Retinal pigment epithelial cell (primary cell): ENCODE results near the gene GOLGA7B.

ENCODE experiments used
- DNase-seq: peaks from one replicate; pipeline ENCODE4 v3.0.0-alpha.2; 2010; ENCODE audit warnings: low read depth
- H3K4me3 ChIP-seq: 2 replicates; pipeline ENCODE4 v1.5.1; 2011; ENCODE audit warnings: mild to moderate bottlenecking, low read length, control low read depth, moderate library complexity
- CTCF ChIP-seq: conservative IDR thresholded peaks from 2 replicates; pipeline ENCODE4 v1.5.1; 2011; ENCODE audit warnings: low read depth, low read length, control low read depth, inconsistent platforms

The GOLGA7B gene

GRCh38 chr10:97821308-97822038 lies 28.2 kb upstream of the GOLGA7B start:
- no peak overlapping the region for H3K4me3 ChIP-seq
- no peak for DNase-seq
- TF ChIP-seq CTCF, result no peak

- DNase-seq, result peak; percentile 28
- no peak for TF ChIP-seq CTCF
- H3K4me3 ChIP-seq, result no peak overlapping the region
Observed at GRCh38 chr10:97822261-97822687, 27.4 kb upstream of the GOLGA7B start.

GRCh38 chr10:97823734-97824133 lies 25.9 kb upstream of the GOLGA7B start:
- no peak for TF ChIP-seq CTCF
- H3K4me3 ChIP-seq, result no peak overlapping the region
- no peak for DNase-seq

- no peak for DNase-seq
- no peak for TF ChIP-seq CTCF
Observed at GRCh38 chr10:97825020-97825760, 24.5 kb upstream of the GOLGA7B start.

GRCh38 chr10:97826892-97827291 lies 22.8 kb upstream of the GOLGA7B start:
- no peak for TF ChIP-seq CTCF

More at GRCh38 chr10:97825020-97825760, 24.5 kb upstream of the GOLGA7B start:
- H3K4me3 ChIP-seq, result no peak overlapping the region

GRCh38 chr10:97827702-97828291 lies 21.8 kb upstream of the GOLGA7B start:
- H3K4me3 ChIP-seq, result no peak overlapping the region
- no peak for DNase-seq
- TF ChIP-seq CTCF, result no peak

More at GRCh38 chr10:97826892-97827291, 22.8 kb upstream of the GOLGA7B start:
- DNase-seq, result no peak
- H3K4me3 ChIP-seq, result no peak overlapping the region

GRCh38 chr10:97828721-97829120 lies 20.9 kb upstream of the GOLGA7B start:
- H3K4me3 ChIP-seq, result no peak overlapping the region
- DNase-seq, result no peak
- TF ChIP-seq CTCF, result no peak
